Prostate gland (tissue), 2 donors: Measurements from ENCODE around the gene RFX6.

Source experiments
- CTCF ChIP-seq, 4 experiments: fragments of 200-600 bp in 2 of 4; fragments of 450-650 bp in 2 of 4; sonication (generic) in 2 of 4; IDR thresholded peaks; 1 replicate in 3 of 4; 2 replicates in 1 of 4; pipeline ENCODE4 v1.5.1; 2016 to 2019; ENCODE audit warnings: antibody characterized with exemption in 4 of 4, mild to moderate bottlenecking in 2 of 4, moderate library complexity in 2 of 4
- POLR2A ChIP-seq: fragments of 450-650 bp; IDR thresholded peaks from one replicate; pipeline ENCODE4 v1.6.1; 2016; ENCODE audit warnings: antibody characterized with exemption, mild to moderate bottlenecking

- TF ChIP-seq CTCF (IDR thresholded peaks at IDR 0.05) (no peak), POLR2A (no peak)
Observed at GRCh38 chr6:116948533-116949304, 71.7 kb downstream of the RFX6 start.
